DND-41 (cell line): ENCODE measurements around the gene ASPG.

Source experiments
- ATAC-seq: fragments of 200-7000 bp; cut with Tn5 transposase; 3 replicates; pipeline ENCODE4 v1.9.1; 2021; ENCODE audit warnings: low read depth; ENCODE audit not compliant: insufficient read depth
- DNase-seq: peaks from one replicate; pipeline ENCODE4 v3.0.0-alpha.2; 2020
- H2AFZ ChIP-seq: 2 replicates; pipeline ENCODE4 v1.6.0; 2012; ENCODE audit warnings: low read depth, low read length
- H3K27ac ChIP-seq: 2 replicates; pipeline ENCODE4 v1.5.1; 2012; ENCODE audit warnings: low read length, inconsistent platforms
- H3K27me3 ChIP-seq: fragments of 200-600 bp; sonication (generic); 2 replicates; pipeline ENCODE4 v1.6.0; 2012; ENCODE audit warnings: low read length, mild to moderate bottlenecking, inconsistent platforms; ENCODE audit not compliant: insufficient read depth, poor library complexity
- H3K36me3 ChIP-seq: 2 replicates; pipeline ENCODE4 v1.5.1; 2012; ENCODE audit warnings: low read length, inconsistent platforms; ENCODE audit not compliant: insufficient read depth
- H3K4me1 ChIP-seq: 2 replicates; pipeline ENCODE4 v1.5.1; 2012; ENCODE audit warnings: mild to moderate bottlenecking, low read length; ENCODE audit not compliant: insufficient read depth
- H3K4me2 ChIP-seq: 2 replicates; pipeline ENCODE4 v1.6.0; 2012; ENCODE audit warnings: mild to moderate bottlenecking, moderate library complexity, low read length, inconsistent platforms; ENCODE audit not compliant: insufficient read depth
- H3K4me3 ChIP-seq, 2 experiments: fragments of 200-600 bp in 1 of 2; shearing (Covaris generic) in 1 of 2; 2 replicates each; pipeline ENCODE4 v1.5.1; 2012 to 2016; ENCODE audit warnings: inconsistent platforms in 2 of 2, low read length in 2 of 2, mild to moderate bottlenecking in 2 of 2, low read depth in 1 of 2, moderate library complexity in 1 of 2
- H3K79me2 ChIP-seq: 2 replicates; pipeline ENCODE4 v1.6.0; 2012; ENCODE audit warnings: low read length, inconsistent platforms; ENCODE audit not compliant: insufficient read depth
- H3K9ac ChIP-seq: 2 replicates; pipeline ENCODE4 v1.6.0; 2012; ENCODE audit warnings: low read depth, mild to moderate bottlenecking, inconsistent platforms, low read length, moderate library complexity
- H3K9me3 ChIP-seq: 2 replicates; pipeline ENCODE4 v1.5.1; 2012; ENCODE audit warnings: low read length, moderate library complexity, mild to moderate bottlenecking, inconsistent platforms; ENCODE audit not compliant: insufficient read depth, severe bottlenecking
- H4K20me1 ChIP-seq: 2 replicates; pipeline ENCODE4 v1.6.0; 2012; ENCODE audit warnings: low read length; ENCODE audit not compliant: insufficient read depth
- CTCF ChIP-seq: IDR thresholded peaks from 2 replicates; pipeline ENCODE4 v1.5.1; 2012; ENCODE audit warnings: borderline replicate concordance, low read length, moderate library complexity, mild to moderate bottlenecking; ENCODE audit not compliant: poor library complexity, severe bottlenecking; ENCODE audit errors: extremely low read depth
- EZH2 ChIP-seq: IDR thresholded peaks from 3 replicates; pipeline ENCODE4 v1.6.1; 2012; ENCODE audit warnings: borderline replicate concordance, low read depth, mild to moderate bottlenecking, moderate library complexity, low read length, inconsistent platforms; ENCODE audit not compliant: severe bottlenecking

The ASPG gene

GRCh38 chr14:104112113-104112505, 26.6 kb downstream of the ASPG start:
- TF ChIP-seq EZH2 (no peak), CTCF (no peak)
- Histone ChIP-seq H3K27ac (no peak overlapping the region), H3K4me3 (no peak overlapping the region), H3K9me3 (no peaks in the 10 kb centered on the region), H3K79me2 (no peaks in the 10 kb centered on the region), H3K4me1 (no peaks in the 10 kb centered on the region), H3K27me3 (no peaks in the 10 kb centered on the region), H3K4me2 (no peak overlapping the region), H4K20me1 (no peaks in the 10 kb centered on the region; the same call in 1 of the 2 replicates), H3K36me3 (no peaks in the 10 kb centered on the region), H3K9ac (no peak overlapping the region), H2AFZ (no peak overlapping the region)
- ATAC-seq (no peak), DNase-seq (no peak)

GRCh38 chr14:104112609-104113571, 27.4 kb downstream of the ASPG start:
- Histone ChIP-seq H3K79me2 (no peaks in the 10 kb centered on the region), H3K4me2 (no peak overlapping the region), H3K27ac (no peak overlapping the region), H3K4me1 (no peaks in the 10 kb centered on the region), H3K4me3 (no peak overlapping the region), H3K27me3 (no peaks in the 10 kb centered on the region), H2AFZ (no peak overlapping the region), H3K36me3 (no peaks in the 10 kb centered on the region), H3K9ac (no peak overlapping the region), H4K20me1 (no peaks in the 10 kb centered on the region; the same call in 1 of the 2 replicates), H3K9me3 (no peaks in the 10 kb centered on the region)
- ATAC-seq: no peak
- TF ChIP-seq EZH2: no peak
- no peak for TF ChIP-seq CTCF
- no peak for DNase-seq

- no peak for ATAC-seq
- Histone ChIP-seq H3K27me3 (no peaks in the 10 kb centered on the region), H3K27ac (no peak overlapping the region), H2AFZ (no peak overlapping the region), H3K9ac (no peak overlapping the region), H3K4me1 (no peaks in the 10 kb centered on the region), H4K20me1 (no peaks in the 10 kb centered on the region; the same call in 1 of the 2 replicates), H3K9me3 (no peaks in the 10 kb centered on the region), H3K36me3 (no peaks in the 10 kb centered on the region), H3K4me3 (no peak overlapping the region), H3K4me2 (no peak overlapping the region), H3K79me2 (no peaks in the 10 kb centered on the region)
- no peak for TF ChIP-seq EZH2
- TF ChIP-seq CTCF: no peak
- DNase-seq: no peak
Measured at GRCh38 chr14:104113631-104114420, 28.3 kb downstream of the ASPG start.
